ENCODE data around the gene CHRNA1. TPM values are rescaled to one million over a fixed set of nuclear protein-coding genes. Genes with fewer than 3 reads are reported as not detected.

Gene CHRNA1
- total RNA-seq, 1 donor from 2014 or later: not detected

DNA sequence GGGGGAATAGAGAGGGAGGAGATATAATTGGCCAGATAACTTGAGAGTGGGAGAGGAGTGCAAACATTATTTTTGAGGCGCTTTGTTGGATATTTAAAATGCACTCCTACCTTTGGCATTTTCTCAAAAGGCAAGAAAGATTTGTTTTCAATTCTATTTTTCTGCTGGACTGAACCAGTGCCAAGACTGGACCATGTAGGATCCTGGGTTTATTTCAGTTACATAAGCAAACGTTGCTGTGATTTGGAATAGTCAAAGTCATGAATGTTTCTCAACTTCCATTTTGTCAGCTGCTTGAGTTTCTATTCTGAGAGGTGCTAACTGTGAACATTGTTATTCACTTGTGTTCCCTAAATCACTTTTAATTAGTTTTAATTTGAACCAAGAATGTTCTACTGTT, 8.9 kb upstream of the CHRNA1 start:
- no peak overlapping the region for H3K4me3 ChIP-seq (ENCODE audit: low read depth, low read length)
- no peak for TF ChIP-seq CTCF (conservative IDR thresholded peaks at IDR 0.05; ENCODE audit: low read depth, low read length)
- no peak for DNase-seq (ENCODE audit: low read depth)

DNA sequence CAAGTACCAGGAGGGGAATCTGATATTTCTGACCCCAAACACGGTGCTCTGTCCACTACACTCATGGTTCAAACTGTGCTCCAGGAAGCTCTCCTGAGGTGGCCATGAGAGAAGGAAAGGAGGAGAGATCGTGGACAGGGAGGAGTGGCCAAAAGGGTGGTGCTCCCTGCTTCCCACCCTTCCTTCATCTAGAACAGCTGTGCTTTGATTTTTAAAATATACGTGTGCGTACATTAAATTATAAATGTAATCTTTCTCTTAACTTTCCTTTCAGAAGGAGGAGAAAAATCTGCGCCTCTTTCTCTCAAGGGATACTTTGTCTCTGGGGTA, 8.2 kb upstream of the CHRNA1 start:
- no peak overlapping the region for H3K4me3 ChIP-seq (ENCODE audit: low read depth, low read length)
- DNase-seq (ENCODE audit: low read depth): no peak
- TF ChIP-seq CTCF (conservative IDR thresholded peaks at IDR 0.05; ENCODE audit: low read depth, low read length): no peak

DNA sequence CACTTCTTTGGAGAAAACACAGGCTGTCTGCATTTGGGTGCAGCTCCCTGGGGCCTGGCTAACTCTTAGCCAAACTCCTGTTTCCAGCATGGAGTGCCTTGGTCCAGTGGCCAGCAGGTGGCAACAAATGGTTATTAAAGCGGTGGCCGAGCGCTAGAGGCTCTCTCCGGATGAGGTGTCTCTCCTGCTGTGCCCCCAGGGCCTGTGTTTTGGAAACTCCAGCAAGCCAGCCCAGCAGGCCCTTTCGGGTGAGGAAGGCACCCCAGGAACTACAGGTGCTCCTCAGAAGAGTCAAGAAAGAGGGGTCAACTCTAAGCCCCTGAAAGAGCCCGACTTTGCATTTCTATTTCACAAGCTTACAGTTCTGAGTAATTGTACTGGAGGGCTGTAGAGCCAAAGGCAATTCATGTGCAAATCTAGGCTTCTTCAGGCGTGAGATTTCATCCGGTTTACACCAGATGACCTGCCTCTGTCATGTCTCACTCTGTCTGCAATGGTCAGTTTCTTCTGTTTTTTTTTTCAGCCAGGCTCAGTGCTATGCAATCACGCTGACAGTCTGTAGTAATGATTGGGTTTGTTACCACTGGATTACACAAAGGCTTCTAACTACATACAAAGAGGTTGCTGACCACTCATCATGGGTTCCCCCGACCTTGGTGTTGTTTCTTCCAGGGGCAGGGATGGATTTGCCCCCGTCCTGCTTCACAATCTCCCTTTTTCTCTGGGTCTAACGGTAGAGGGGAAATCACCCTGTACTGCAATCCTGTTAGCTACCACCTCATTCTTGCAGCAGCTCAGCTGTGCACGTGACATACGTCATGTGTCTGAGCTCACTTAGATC, 7.6 kb upstream of the CHRNA1 start:
- H3K4me3 ChIP-seq (ENCODE audit: low read depth, low read length): peak overlapping the region; percentile 26
- peak; percentile 93 for TF ChIP-seq CTCF (conservative IDR thresholded peaks at IDR 0.05; ENCODE audit: low read depth, low read length)
- peak; percentile 84 for DNase-seq (ENCODE audit: low read depth)

GRCh38 chr2:174771136-174771535, 6.9 kb upstream of the CHRNA1 start:
- TF ChIP-seq CTCF (conservative IDR thresholded peaks at IDR 0.05; ENCODE audit: low read depth, low read length): no peak
- H3K4me3 ChIP-seq (ENCODE audit: low read depth, low read length): no peak overlapping the region
- DNase-seq (ENCODE audit: low read depth): no peak

- no peak overlapping the region for H3K4me3 ChIP-seq (ENCODE audit: low read depth, low read length)
- DNase-seq (ENCODE audit: low read depth): no peak
- no peak for TF ChIP-seq CTCF (conservative IDR thresholded peaks at IDR 0.05; ENCODE audit: low read depth, low read length)
Observed at GRCh38 chr2:174768557-174768956, 4.3 kb upstream of the CHRNA1 start.

DNA sequence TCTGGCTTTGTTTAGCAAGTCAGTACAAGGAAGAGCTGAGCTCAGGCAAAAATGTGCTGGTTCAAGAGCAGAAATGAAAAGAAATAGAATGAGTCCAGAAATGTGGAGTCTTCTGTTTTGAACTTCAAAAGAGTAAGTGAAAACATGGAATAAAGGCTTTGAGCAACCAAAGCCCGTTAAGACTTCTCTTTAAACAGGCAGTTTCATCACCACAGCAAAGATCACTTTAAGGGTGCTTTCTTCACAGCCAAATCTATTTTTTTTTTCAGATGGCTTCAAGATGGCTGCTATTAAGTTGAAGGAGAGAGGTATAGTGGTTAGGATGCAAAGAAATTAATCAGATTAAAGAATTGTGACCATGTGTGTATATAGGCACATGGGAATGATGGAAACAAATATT, 2.0 kb upstream of the CHRNA1 start:
- TF ChIP-seq CTCF (conservative IDR thresholded peaks at IDR 0.05; ENCODE audit: low read depth, low read length): no peak
- DNase-seq (ENCODE audit: low read depth): no peak
- no peak overlapping the region for H3K4me3 ChIP-seq (ENCODE audit: low read depth, low read length)

- no peak for DNase-seq (ENCODE audit: low read depth)
- no peak for TF ChIP-seq CTCF (conservative IDR thresholded peaks at IDR 0.05; ENCODE audit: low read depth, low read length)
- no peak overlapping the region for H3K4me3 ChIP-seq (ENCODE audit: low read depth, low read length)
Observed at GRCh38 chr2:174765576-174765975, 1.3 kb upstream of the CHRNA1 start.

Measured in epithelial cell of proximal tubule (primary cell).